ENCODE data around the gene HAO2. TPM values are rescaled to one million over a fixed set of nuclear protein-coding genes. Genes with fewer than 3 reads are reported as not detected.

HAO2 gene
- total RNA-seq, 1 experiment from 2014 or later: 0.13 TPM

DNA sequence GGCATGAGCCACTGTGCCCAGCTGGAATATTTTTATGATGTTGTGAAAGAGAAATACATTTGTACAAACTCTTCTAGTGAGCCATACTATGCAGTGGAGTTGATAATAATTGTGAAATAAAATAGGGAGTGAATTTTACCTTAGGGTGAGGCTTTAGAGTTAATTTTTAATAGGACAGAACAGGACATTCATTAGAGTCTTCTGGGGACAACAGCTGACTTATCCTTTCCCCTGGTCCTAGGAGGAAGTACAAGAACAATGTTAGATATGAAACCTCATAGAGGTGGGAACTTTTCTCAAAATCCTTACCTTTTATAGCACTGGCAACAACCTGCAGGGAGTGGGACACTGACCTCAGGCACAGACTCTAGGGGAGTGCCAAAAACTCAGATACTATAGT lies 21.9 kb downstream of the HAO2 start:
- no peak overlapping the region for H2BK5ac ChIP-seq (ENCODE audit: insufficient read length, low read length)
- no peak overlapping the region for H3T11ph ChIP-seq (ENCODE audit: low read length)
- H2BK12ac ChIP-seq (ENCODE audit: insufficient read length, low read depth, low read length): no peak overlapping the region
- H3K79me2 ChIP-seq (ENCODE audit: insufficient read depth, low read length): no peaks in the 10 kb centered on the region
- TF ChIP-seq, protein P1, sequence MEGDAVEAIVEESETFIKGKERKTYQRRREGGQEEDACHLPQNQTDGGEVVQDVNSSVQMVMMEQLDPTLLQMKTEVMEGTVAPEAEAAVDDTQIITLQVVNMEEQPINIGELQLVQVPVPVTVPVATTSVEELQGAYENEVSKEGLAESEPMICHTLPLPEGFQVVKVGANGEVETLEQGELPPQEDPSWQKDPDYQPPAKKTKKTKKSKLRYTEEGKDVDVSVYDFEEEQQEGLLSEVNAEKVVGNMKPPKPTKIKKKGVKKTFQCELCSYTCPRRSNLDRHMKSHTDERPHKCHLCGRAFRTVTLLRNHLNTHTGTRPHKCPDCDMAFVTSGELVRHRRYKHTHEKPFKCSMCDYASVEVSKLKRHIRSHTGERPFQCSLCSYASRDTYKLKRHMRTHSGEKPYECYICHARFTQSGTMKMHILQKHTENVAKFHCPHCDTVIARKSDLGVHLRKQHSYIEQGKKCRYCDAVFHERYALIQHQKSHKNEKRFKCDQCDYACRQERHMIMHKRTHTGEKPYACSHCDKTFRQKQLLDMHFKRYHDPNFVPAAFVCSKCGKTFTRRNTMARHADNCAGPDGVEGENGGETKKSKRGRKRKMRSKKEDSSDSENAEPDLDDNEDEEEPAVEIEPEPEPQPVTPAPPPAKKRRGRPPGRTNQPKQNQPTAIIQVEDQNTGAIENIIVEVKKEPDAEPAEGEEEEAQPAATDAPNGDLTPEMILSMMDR (conservative IDR thresholded peaks at IDR 0.05): no peak
- no peak overlapping the region for H3K9ac ChIP-seq (ENCODE audit: extremely low read depth, insufficient read length, low read length)
- Mint-ChIP-seq H3K9me3 (no peaks in the 10 kb centered on the region), H3K4me1 (peaks cover 14% of the 10 kb centered on the region in 2 experiments), H3K27me3 (ENCODE audit: low read depth) (peaks cover 2% of the 10 kb centered on the region; the same call in 1 of the 2 replicates), H3K4me3 (no peak overlapping the region), H3K27ac (no peak overlapping the region), H3K36me3 (ENCODE audit: insufficient read depth in 1 of 3, low read depth in 3 of 3) (no peaks in the 10 kb centered on the region)
- H3K9me3 ChIP-seq (ENCODE audit: control insufficient read depth, low read depth, low read length): no peaks in the 10 kb centered on the region
- H2AFZ ChIP-seq (ENCODE audit: low read length): no peak overlapping the region
- H3K4me1 ChIP-seq (ENCODE audit: insufficient read depth, low read length): peaks cover 7% of the 10 kb centered on the region; the same call in 1 of the 2 replicates
- H4K8ac ChIP-seq (replicated peaks; ENCODE audit: insufficient read length, low read depth, low read length): no peak overlapping the region
- H3K4me2 ChIP-seq (ENCODE audit: insufficient read depth, insufficient read length, low read length): no peak overlapping the region
- no peak overlapping the region for H3K18ac ChIP-seq (ENCODE audit: insufficient read length, low read depth, low read length)
- H3K14ac ChIP-seq (ENCODE audit: insufficient read depth, low read length): no peak overlapping the region
- H3K27ac ChIP-seq (ENCODE audit: insufficient read length, low read depth, low read length): no peak overlapping the region
- no peaks in the 10 kb centered on the region for H3K23me2 ChIP-seq (ENCODE audit: insufficient read length, low read depth, low read length, poor library complexity, severe bottlenecking)
- no peak overlapping the region for H2BK20ac ChIP-seq (ENCODE audit: low read depth, low read length, poor library complexity, severe bottlenecking)
- no peak overlapping the region for H3K4ac ChIP-seq (ENCODE audit: low read depth, low read length)
- H3K23ac ChIP-seq (ENCODE audit: insufficient read length, low read depth, low read length): no peak overlapping the region
- no peak overlapping the region for H2BK120ac ChIP-seq (ENCODE audit: low read depth, low read length, poor library complexity, severe bottlenecking)
- no peaks in the 10 kb centered on the region for H4K20me1 ChIP-seq (ENCODE audit: control insufficient read depth, insufficient read depth, insufficient read length)
- H3K79me1 ChIP-seq (ENCODE audit: insufficient read depth, low read depth, low read length, poor library complexity, severe bottlenecking): no peaks in the 10 kb centered on the region
- no peak overlapping the region for H2AK5ac ChIP-seq (ENCODE audit: insufficient read length, low read length)
- no peak overlapping the region for H4K91ac ChIP-seq (ENCODE audit: insufficient read length, low read depth, low read length)
- H3K56ac ChIP-seq (ENCODE audit: insufficient read length, low read depth, low read length): no peak overlapping the region
- no peak for DNase-seq
- no peaks in the 10 kb centered on the region for H3K27me3 ChIP-seq (ENCODE audit: insufficient read depth, low read length)
- no peak overlapping the region for H2BK15ac ChIP-seq (ENCODE audit: low read depth, low read length)
- no peak overlapping the region for H4K5ac ChIP-seq (ENCODE audit: insufficient read length, low read depth, low read length)
